H1 (cell line): Measurements from ENCODE around the gene PRR12. TPM values are rescaled to one million over a fixed set of nuclear protein-coding genes. Genes with fewer than 3 reads are reported as not detected.

Experiments used
- CTCF ChIA-PET: fragments of 300-600 bp; sonication (Branson Sonifier 250); formaldehyde crosslinking; loops from one replicate; lab custom pipeline; 2021; ENCODE audit not compliant: partially characterized antibody; lab: Charles Lee
- POLR2A ChIA-PET: fragments of 300-600 bp; sonication (Branson Sonifier 250); formaldehyde crosslinking; loops from one replicate; lab custom pipeline; 2021; ENCODE audit warnings: inconsistent platforms; ENCODE audit not compliant: partially characterized antibody; lab: Charles Lee
- DNase-seq, 2 experiments: peaks; one replicate each; pipeline versions ENCODE4 v3.0.0 to v3.0.0-alpha.2; 2010 to 2022; ENCODE audit warnings: low spot score in 2 of 2, low read depth in 1 of 2, mixed read lengths in 1 of 2
- FAIRE-seq: peaks from 2 replicates; lab custom pipeline; 2011; peaks lifted over from hg19 to GRCh38; lab: Jason Lieb, UNC
- H2AFZ ChIP-seq: 2 replicates; pipeline ENCODE4 v1.8.1; 2012; ENCODE audit warnings: low read length, inconsistent platforms
- H2AK5ac ChIP-seq: 2 replicates; pipeline ENCODE4 v1.6.1; 2013; ENCODE audit warnings: low read depth, low read length
- H2BK120ac ChIP-seq: replicated peaks from 2 replicates; pipeline ENCODE3; 2013; ENCODE audit warnings: low read depth, low read length, inconsistent platforms
- H2BK12ac ChIP-seq: 2 replicates; pipeline ENCODE4 v1.6.1; 2013; ENCODE audit warnings: low read depth, low read length
- H2BK15ac ChIP-seq: 2 replicates; pipeline ENCODE4 v1.6.1; 2013; ENCODE audit warnings: low read length
- H2BK20ac ChIP-seq: 2 replicates; pipeline ENCODE4 v1.6.1; 2013; ENCODE audit warnings: low read length
- H2BK5ac ChIP-seq: 2 replicates; pipeline ENCODE4 v1.6.1; 2013; ENCODE audit warnings: low read depth, low read length
- H3K14ac ChIP-seq: 2 replicates; pipeline ENCODE4 v1.6.1; 2013; ENCODE audit warnings: inconsistent platforms; ENCODE audit not compliant: insufficient read length
- H3K18ac ChIP-seq: 2 replicates; pipeline ENCODE4 v1.6.1; 2013; ENCODE audit warnings: low read length; ENCODE audit errors: extremely low read depth
- H3K23ac ChIP-seq: 2 replicates; pipeline ENCODE4 v1.6.1; 2013; ENCODE audit warnings: inconsistent platforms; ENCODE audit not compliant: insufficient read length
- H3K23me2 ChIP-seq: 2 replicates; pipeline ENCODE4 v1.6.1; 2013; ENCODE audit warnings: low read depth, low read length
- H3K27ac ChIP-seq: 2 replicates; pipeline ENCODE4 v1.6.1; 2011; ENCODE audit warnings: low read depth, low read length, inconsistent platforms
- H3K27me3 ChIP-seq, 4 experiments: replicated peaks in 1 of 4; 1 replicate in 1 of 4; 2 replicates in 3 of 4; pipeline versions ENCODE4 v1.6.1 to v1.8.1; 2011 to 2013; ENCODE audit warnings: low read length in 3 of 4, mild to moderate bottlenecking in 3 of 4, inconsistent platforms in 2 of 4, mixed read lengths in 2 of 4, moderate library complexity in 1 of 4; ENCODE audit not compliant: control insufficient read depth in 3 of 4, insufficient read depth in 3 of 4; ENCODE audit errors: extremely low read depth in 1 of 4
- H3K36me3 ChIP-seq, 4 experiments: 2 replicates each; pipeline versions ENCODE4 v1.6.1 to v1.8.1; 2011 to 2013; ENCODE audit warnings: mild to moderate bottlenecking in 4 of 4, low read length in 3 of 4, moderate library complexity in 2 of 4, control low read depth in 1 of 4, inconsistent platforms in 1 of 4; ENCODE audit not compliant: insufficient read depth in 4 of 4, control insufficient read depth in 2 of 4
- H3K4ac ChIP-seq: replicated peaks from 2 replicates; pipeline ENCODE3; 2013; ENCODE audit warnings: low read length, low read depth, mixed read lengths, inconsistent platforms; ENCODE audit not compliant: insufficient read length
- H3K4me1 ChIP-seq, 4 experiments: replicated peaks in 1 of 4; 1 replicate in 1 of 4; 2 replicates in 3 of 4; pipeline versions ENCODE4 v1.6.1 to v1.8.1; 2011 to 2013; ENCODE audit warnings: low read length in 3 of 4, inconsistent platforms in 2 of 4, mixed read lengths in 1 of 4; ENCODE audit not compliant: insufficient read depth in 4 of 4, control insufficient read depth in 3 of 4
- H3K4me2 ChIP-seq, 2 experiments: 2 replicates each; pipeline versions ENCODE4 v1.6.1 to v1.8.1; 2011 to 2013; ENCODE audit warnings: low read depth in 2 of 2, low read length in 2 of 2, control low read depth in 1 of 2, inconsistent platforms in 1 of 2, mild to moderate bottlenecking in 1 of 2; ENCODE audit not compliant: insufficient read depth in 1 of 2
- H3K4me3 ChIP-seq, 4 experiments: fragments of 200-600, 300-600 bp in 1 of 4; sonication (generic), shearing (Covaris generic), sonication (Bioruptor Twin) in 1 of 4; 2 replicates each; pipeline versions ENCODE4 v1.5.1 to v1.8.1; 2011 to 2016; ENCODE audit warnings: low read length in 4 of 4, low read depth in 3 of 4, control low read depth in 2 of 4, inconsistent platforms in 2 of 4, mild to moderate bottlenecking in 2 of 4, mixed read lengths in 1 of 4, moderate library complexity in 1 of 4; ENCODE audit not compliant: insufficient read depth in 2 of 4; ENCODE audit errors: extremely low read depth in 1 of 4
- H3K56ac ChIP-seq: replicated peaks from 2 replicates; pipeline ENCODE3; 2013; ENCODE audit warnings: low read depth, mild to moderate bottlenecking, mixed read lengths, low read length, inconsistent platforms; ENCODE audit not compliant: insufficient read length
- H3K79me1 ChIP-seq: 2 replicates; pipeline ENCODE4 v1.6.1; 2013; ENCODE audit warnings: low read depth, low read length, control low read depth
- H3K79me2 ChIP-seq, 2 experiments: 2 replicates each; pipeline versions ENCODE4 v1.6.1 to v1.8.1; 2012 to 2013; ENCODE audit warnings: low read length in 2 of 2, mild to moderate bottlenecking in 2 of 2, inconsistent platforms in 1 of 2; ENCODE audit not compliant: insufficient read depth in 2 of 2, control insufficient read depth in 1 of 2
- H3K9ac ChIP-seq, 4 experiments: replicated peaks in 1 of 4; 1 replicate in 1 of 4; 2 replicates in 3 of 4; pipeline versions ENCODE4 v1.6.1 to v1.8.1; 2011 to 2013; ENCODE audit warnings: low read depth in 3 of 4, low read length in 3 of 4, control low read depth in 2 of 4, mild to moderate bottlenecking in 2 of 4, moderate library complexity in 2 of 4, inconsistent platforms in 1 of 4; ENCODE audit errors: extremely low read depth in 1 of 4
- H3K9me3 ChIP-seq, 2 experiments: 2 replicates each; pipeline versions ENCODE4 v1.6.1 to v1.8.1; 2012 to 2013; ENCODE audit warnings: mild to moderate bottlenecking in 2 of 2, moderate library complexity in 2 of 2, control low read depth in 1 of 2, inconsistent platforms in 1 of 2, low read depth in 1 of 2, low read length in 1 of 2, mixed read lengths in 1 of 2; ENCODE audit not compliant: insufficient read depth in 2 of 2
- H4K20me1 ChIP-seq, 2 experiments: replicated peaks in 1 of 2; 2 replicates each; pipeline versions ENCODE3 to v1.8.1; 2011 to 2013; ENCODE audit warnings: inconsistent platforms in 2 of 2, low read length in 2 of 2, mild to moderate bottlenecking in 1 of 2; ENCODE audit not compliant: insufficient read depth in 2 of 2, control insufficient read depth in 1 of 2
- H4K5ac ChIP-seq: 2 replicates; pipeline ENCODE4 v1.6.1; 2013; ENCODE audit warnings: low read length, low read depth, mixed read lengths, inconsistent platforms; ENCODE audit not compliant: insufficient read length
- H4K8ac ChIP-seq: 2 replicates; pipeline ENCODE4 v1.8.0; 2013; ENCODE audit warnings: mild to moderate bottlenecking, moderate library complexity, low read length, inconsistent platforms; ENCODE audit not compliant: insufficient read depth; ENCODE audit errors: extremely low read depth
- H4K91ac ChIP-seq: replicated peaks from 2 replicates; pipeline ENCODE3; 2013; ENCODE audit warnings: low read length, mixed read lengths, inconsistent platforms; ENCODE audit not compliant: insufficient read length
- ATF3 ChIP-seq: IDR thresholded peaks from 2 replicates; pipeline ENCODE4 v1.6.1; 2011; ENCODE audit warnings: low read depth, mild to moderate bottlenecking, low read length; ENCODE audit not compliant: insufficient read depth
- BCL11A ChIP-seq, 2 experiments: IDR thresholded peaks; one replicate each; pipeline ENCODE4 v1.6.1; 2011; ENCODE audit warnings: low read depth in 2 of 2, low read length in 2 of 2, mild to moderate bottlenecking in 2 of 2
- CBX8 ChIP-seq: fragments of 300-800, 300-1000 bp; sonication (generic); IDR thresholded peaks from 2 replicates; pipeline ENCODE4 v1.7.1; 2016; ENCODE audit warnings: low read depth, low read length, borderline replicate concordance
- CHD1 ChIP-seq: IDR thresholded peaks from 2 replicates; pipeline ENCODE4 v1.6.1; 2012; ENCODE audit warnings: low read depth, low read length, improper control_type of control experiment
- CHD2 ChIP-seq: IDR thresholded peaks from 2 replicates; pipeline ENCODE4 v1.6.1; 2012; ENCODE audit warnings: low read length, improper control_type of control experiment
- CTBP2 ChIP-seq: IDR thresholded peaks from 2 replicates; pipeline ENCODE4 v1.7.0; 2011; ENCODE audit warnings: borderline replicate concordance, mild to moderate bottlenecking, moderate library complexity, mixed read lengths, low read length; ENCODE audit not compliant: insufficient read depth, insufficient read length
- JUN ChIP-seq: IDR thresholded peaks from 2 replicates; pipeline ENCODE4 v1.6.1; 2011; ENCODE audit warnings: low read depth, mild to moderate bottlenecking, improper control_type of control experiment, low read length
- KDM4A ChIP-seq: IDR thresholded peaks from one replicate; pipeline ENCODE4 v1.7.1; 2012; ENCODE audit warnings: low read depth, mild to moderate bottlenecking, moderate library complexity, low read length, inconsistent platforms; ENCODE audit not compliant: severe bottlenecking
- POU5F1 ChIP-seq: IDR thresholded peaks from 2 replicates; pipeline ENCODE4 v1.6.1; 2011; ENCODE audit warnings: low read depth, mild to moderate bottlenecking, low read length, moderate library complexity
- RNF2 ChIP-seq: fragments of 200-900, 300-1000 bp; sonication (generic); IDR thresholded peaks from 2 replicates; pipeline ENCODE4 v1.7.1; 2016; ENCODE audit warnings: borderline replicate concordance, low read depth, mild to moderate bottlenecking, antibody characterized with exemption, low read length; ENCODE audit not compliant: poor library complexity, severe bottlenecking; ENCODE audit errors: missing control alignments
- WGBS, 2 experiments: shearing (Covaris generic) in 1 of 2; methylation state at CpG; one replicate each; pipeline versions ENCODE4 v1.1.6 to v1.1.7; 2013 to 2015; ENCODE audit warnings: low lambda C conversion rate in 2 of 2, mixed read lengths in 2 of 2, inconsistent platforms in 1 of 2, low coverage in 1 of 2, missing lambda C conversion rate in 1 of 2; ENCODE audit not compliant: insufficient replicate concordance in 2 of 2, insufficient coverage in 1 of 2, insufficient read length in 1 of 2; ENCODE audit errors: extremely low coverage in 1 of 2, missing lambda C conversion rate in 1 of 2; 5-methylcytosine and 5-hydroxymethylcytosine counted together
- polyA plus RNA-seq, 7 experiments: library from polyadenylated mRNA; depleted of rRNA in 3 of 7; stranded (reverse) in 5 of 7; unstranded in 2 of 7; fragments of >200 nt in 5 of 7; fragments of 200-250 nt in 2 of 7; gene quantifications; 1 replicate in 5 of 7; 2 replicates in 1 of 7; 4 replicates in 1 of 7; pipeline versions ENCODE4 v1.2.1 to v1.2.3, GENCODE V29; 2011 to 2013; ENCODE audit warnings: missing spikeins in 2 of 7, mixed read lengths in 2 of 7
- total RNA-seq: library from RNA; stranded (reverse); fragmentation: NEBNext Ultra II Directional; extraction: Animal tissue kit (Norgen Biotek cat#: 25700); gene quantifications from 2 replicates; pipeline ENCODE4 v1.2.1, GENCODE V29; 2021

The PRR12 gene
- total and polyA plus RNA-seq, 2 of the 8 experiments (the other 6 are each of a cell fraction or from before 2014, with no cell fraction given) = 2.5 to 59.4 TPM

- Histone ChIP-seq H2BK12ac (no peak overlapping the region), H3K23ac (no peak overlapping the region), H3K36me3 (peaks cover 18 to 59% (median 41%) of the 10 kb centered on the region in 4 experiments), H3K9ac (no peak overlapping the region), H3K56ac (no peak overlapping the region), H3K27me3 (no peaks in the 10 kb centered on the region), H3K14ac (no peak overlapping the region), H3K79me1 (peaks cover 8% of the 10 kb centered on the region), H3K18ac (no peak overlapping the region), H2BK15ac (no peak overlapping the region), H2BK5ac (no peak overlapping the region), H2AK5ac (no peak overlapping the region), H4K8ac (no peak overlapping the region), H4K91ac (no peak overlapping the region), H3K4me3 (no peak overlapping the region), H4K5ac (no peak overlapping the region), H4K20me1 (peaks cover 6 to 10% of the 10 kb centered on the region in 2 experiments), H3K4me2 (no peak overlapping the region), H2AFZ (no peak overlapping the region), H2BK120ac (no peak overlapping the region), H3K9me3 (no peaks in the 10 kb centered on the region), H3K23me2 (peaks cover 18% of the 10 kb centered on the region), H2BK20ac (no peak overlapping the region), H3K27ac (no peak overlapping the region), H3K4me1 (peaks cover 0 to 5% (median 4%) of the 10 kb centered on the region in 4 experiments; a peak in 4 of 7 replicates), H3K4ac (no peak overlapping the region), H3K79me2 (peaks cover 4 to 49% of the 10 kb centered on the region in 2 experiments; a peak in 3 of 4 replicates)
- DNase-seq (no peak), FAIRE-seq (no peak)
- WGBS, 2 experiments = 87% methylated on average over 14 of the region's 35 CpGs; no CpG with 5 or more reads in 1 of the 2 experiments
- ChIA-PET POLR2A (interaction anchor here (0.9 to 37.8 kb wide), 7 partner anchors 10 to 106 kb away, joined by 3 to 840 read pairs (median 4); partner anchors contain the start of genes NOSIP, RRAS and SCAF1), CTCF (interaction anchor here (1.1 to 1.8 kb wide), 4 partner anchors 19 to 94 kb away, joined by 3 to 4 read pairs (median 3); partner anchors contain the start of gene ADM5)
- TF ChIP-seq POU5F1 (no peak), RNF2 (no peak), BCL11A (IDR thresholded peaks at IDR 0.05; ENCODE audit: low read depth in 2 of 2, low read length in 2 of 2) (no peak), KDM4A (no peak), CTBP2 (no peak), CBX8 (no peak), JUN (no peak), ATF3 (no peak), CHD1 (no peak), CHD2 (no peak)
Observed at GRCh38 chr19:49594993-49595818, 4.2 kb downstream of the PRR12 start.
